Measurements from ENCODE around the gene SLC17A8.
"Not testable (repeated sequence)": the region's sequence is repeated elsewhere in the genome, so short reads cannot be mapped to it uniquely, and the experiment has no call there.

Gene SLC17A8

DNA sequence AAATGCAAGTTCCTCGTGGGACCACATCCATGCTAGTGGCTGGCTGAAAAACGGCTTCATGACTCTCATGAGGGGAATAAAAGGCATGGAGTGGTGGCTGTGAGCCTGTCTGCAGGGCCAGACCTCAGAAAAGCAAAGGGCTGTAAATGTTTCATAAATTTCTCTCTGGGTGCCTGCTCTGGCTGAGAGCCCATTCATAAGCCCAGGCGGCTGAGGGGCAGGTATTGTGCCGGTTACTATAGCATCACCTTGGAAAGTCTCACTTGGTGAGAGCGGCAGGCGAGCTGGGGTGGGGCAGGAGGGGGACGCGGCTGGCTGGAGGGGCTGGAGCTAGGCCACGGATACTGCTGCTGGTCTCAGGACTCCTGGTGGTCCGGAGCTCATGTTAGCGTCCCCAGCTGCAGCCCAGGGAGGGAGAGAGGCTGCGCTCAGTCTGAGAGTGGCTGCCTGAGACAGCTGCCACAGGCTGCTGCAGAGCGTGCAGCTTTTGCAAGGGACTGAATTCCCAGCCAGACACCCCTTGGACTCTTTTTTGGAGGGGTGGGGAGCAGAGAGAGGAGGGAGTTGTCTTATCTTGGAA, at the start of gene SLC17A8:
Gene SLC17A8, plus strand, starts transcription at position 431 of the 580 bp plus-strand sequence. CDS start 318 bp downstream, outside the sequence.
- no peak for DNase-seq (ENCODE audit: low spot score)

DNA sequence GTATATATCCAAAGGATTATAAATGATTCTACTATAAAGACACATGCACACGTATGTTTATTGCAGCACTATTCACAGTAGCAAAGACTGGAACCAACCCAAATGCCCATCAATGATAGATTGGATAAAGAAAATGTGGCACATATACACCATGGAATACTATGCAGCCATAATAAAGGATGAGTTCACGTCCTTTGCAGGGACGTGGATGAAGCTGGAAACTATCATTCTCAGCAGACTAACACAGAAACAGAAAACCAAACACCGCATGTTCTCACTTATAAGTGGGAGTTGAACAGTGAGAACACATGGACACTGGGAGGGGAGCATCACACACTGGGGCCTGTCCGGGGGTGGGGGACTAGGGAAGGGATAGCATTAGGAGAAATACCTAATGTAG, 48.7 kb upstream of the SLC17A8 start:
- DNase-seq (ENCODE audit: low spot score) = not testable (repeated sequence)

DNA sequence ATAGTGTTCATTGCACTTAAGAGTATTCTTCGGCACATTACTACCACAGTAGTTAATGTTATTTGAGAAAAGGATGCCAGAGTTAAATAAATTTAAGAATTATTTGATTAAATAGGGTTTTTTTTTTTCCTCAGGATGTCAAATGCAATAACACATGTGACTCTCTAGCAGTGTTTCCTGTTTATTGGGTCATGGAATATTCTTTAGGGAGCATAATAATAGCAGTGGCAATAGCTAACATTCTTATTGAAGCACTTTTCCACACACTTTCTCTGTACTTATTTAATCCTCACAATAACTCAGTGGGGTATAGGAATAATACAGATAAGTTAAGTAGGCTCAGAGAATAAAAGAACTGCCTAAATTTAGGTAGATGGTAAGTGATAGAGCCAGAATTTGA, 45.6 kb upstream of the SLC17A8 start:
- DNase-seq (ENCODE audit: low spot score) = no peak

DNA sequence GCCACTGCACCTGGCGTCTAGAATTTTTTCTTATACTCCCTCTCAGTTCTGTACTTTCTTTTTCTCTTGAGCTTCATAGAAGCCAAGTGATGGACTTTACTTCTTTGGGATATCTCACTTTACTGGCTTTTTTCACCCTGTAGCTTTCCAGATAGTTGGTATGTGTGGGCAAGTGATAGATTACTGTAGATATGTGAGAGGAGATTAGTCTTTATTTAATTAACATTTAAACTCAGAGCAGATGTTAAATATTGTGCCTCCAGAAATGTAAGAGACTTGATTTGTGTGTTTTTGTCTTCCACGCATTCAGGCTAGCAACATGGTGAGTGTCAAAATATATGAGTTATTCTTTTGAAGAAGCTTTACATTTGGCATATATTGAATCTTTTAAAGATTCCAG, 39.5 kb upstream of the SLC17A8 start:
- no peak for DNase-seq (ENCODE audit: low spot score)

DNA sequence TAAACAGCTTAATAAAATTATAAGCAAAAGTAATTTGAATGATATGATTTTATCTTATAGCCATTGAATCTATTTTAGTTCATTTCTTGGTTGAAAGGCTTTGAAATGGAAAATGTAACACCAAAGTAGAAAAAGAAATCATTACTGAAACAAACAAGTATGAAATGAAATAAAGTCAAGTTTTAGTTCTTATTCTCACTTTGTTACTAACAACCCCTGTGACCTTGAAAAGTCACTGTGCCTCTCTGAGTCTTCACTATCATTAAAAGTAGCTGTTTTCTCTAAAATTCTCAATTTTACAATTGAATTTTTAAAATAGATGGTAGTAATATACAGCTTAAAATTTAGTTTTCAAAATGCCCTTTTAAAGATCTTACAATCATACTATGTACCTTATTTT, 32.4 kb upstream of the SLC17A8 start:
- DNase-seq (ENCODE audit: low spot score) = no peak

DNA sequence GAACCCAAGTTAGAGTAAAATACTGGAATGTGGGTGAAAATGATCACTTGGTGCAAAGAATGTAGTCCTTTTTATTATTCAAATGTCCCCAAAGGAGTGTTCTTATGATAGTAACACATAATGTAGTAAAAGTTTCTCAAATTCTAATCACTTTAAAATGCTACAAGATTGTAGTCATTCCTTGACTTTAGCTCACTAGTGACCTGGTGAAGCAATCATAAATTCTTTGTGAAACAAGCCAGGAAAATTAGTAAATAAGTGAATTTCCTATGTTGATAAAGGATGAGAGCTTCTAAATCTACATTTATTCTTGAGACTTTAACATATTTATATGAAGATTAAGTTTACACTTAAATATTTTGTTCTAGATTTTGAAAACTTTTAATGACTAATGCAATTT, 30.7 kb upstream of the SLC17A8 start:
- no peak for DNase-seq (ENCODE audit: low spot score)

DNA sequence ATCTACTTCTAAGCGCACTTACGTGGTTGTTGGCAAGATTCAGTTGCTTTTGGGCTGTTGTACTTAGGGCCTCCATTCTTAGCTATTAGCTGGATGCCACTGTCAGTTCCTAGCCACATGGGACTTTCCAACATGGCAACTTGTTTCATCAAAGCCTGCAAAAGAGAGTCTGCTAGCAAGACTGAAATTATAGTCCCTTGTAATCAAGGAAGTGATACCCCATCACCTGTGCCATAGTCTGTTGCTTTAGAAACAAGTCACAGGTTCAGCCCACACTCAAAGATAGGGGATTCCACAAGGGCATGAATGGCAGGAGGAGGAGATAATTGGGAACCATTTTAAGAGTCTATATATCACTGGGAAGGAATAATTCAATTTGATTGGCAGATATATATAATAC, 27.1 kb upstream of the SLC17A8 start:
- no peak for DNase-seq (ENCODE audit: low spot score)

DNA sequence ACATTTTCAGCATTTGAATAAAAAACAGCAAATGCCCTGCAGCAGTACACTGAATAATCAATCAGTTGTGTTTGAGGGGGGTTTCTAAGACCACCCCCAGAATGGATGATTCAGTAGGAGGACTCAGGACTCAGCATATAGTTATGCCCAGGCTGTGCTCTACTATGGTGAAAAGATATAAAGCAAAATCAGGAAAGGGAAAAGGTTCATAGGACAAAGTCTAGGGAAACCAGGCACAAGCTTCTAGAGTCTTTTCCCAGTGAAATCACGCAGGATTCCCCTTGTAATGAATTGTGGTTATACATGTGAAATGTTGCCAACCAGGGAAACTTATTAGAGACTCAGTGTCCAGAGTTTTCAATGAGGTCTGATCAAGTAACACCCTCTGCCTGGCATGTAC, 25.0 kb upstream of the SLC17A8 start:
- no peak for DNase-seq (ENCODE audit: low spot score)

DNA sequence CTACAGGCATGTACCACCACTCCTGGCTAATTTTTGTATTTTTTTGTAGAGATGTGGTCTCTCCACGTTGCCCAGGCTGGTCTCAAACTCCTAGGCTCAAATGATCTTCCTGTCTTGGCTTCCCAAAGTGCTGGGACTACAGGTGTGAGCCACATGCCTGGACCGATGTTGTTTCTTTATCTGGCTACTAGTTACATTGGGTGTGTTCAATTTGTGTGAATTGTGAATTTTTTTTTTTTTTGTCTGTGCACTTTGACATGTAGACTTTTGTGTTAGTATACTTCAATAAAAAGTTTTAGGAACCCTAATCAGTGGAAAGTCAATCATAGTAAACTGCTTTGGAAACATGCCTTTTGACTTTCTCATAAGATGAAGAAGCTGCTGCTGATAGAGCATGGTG, 24.0 kb upstream of the SLC17A8 start:
- no peak for DNase-seq (ENCODE audit: low spot score)

DNA sequence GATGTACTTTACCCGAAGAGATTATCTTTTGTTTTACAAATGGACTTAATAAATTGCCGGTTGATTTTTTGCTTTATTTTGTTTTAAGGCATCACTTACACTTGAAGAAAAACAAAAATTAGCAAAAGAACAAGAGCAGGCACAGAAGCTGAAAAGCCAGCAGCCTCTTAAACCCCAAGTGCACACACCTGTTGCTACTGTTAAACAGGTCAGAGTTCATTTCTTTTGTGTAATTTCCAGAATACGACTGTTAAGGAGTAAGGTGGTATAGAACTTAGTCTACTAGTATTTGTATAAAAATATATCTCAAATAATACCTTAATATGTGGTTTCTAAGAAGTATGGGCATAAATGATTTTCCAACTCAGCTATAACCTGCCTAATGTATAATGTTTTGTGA, 19.6 kb upstream of the SLC17A8 start:
- DNase-seq (ENCODE audit: low spot score) = no peak

DNA sequence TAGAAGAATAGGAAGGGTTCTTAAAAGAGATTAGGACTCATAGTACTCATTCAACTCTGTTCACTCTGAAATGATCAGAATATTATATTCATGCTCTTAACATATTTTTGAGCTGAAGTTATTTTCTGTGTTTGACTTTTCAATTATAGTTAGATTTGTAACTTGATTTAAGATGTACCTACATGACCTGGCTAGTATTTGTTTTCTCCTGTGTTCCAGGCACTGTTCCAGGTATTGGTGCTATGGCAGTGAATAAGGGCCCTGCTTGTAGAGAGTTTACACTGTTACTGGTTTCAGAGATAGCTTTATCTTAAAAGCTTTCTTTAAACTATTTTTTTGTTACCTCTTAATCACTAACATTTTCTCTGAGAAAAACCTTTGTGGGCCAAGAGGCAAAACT, 19.1 kb upstream of the SLC17A8 start:
- DNase-seq (ENCODE audit: low spot score) = no peak

DNA sequence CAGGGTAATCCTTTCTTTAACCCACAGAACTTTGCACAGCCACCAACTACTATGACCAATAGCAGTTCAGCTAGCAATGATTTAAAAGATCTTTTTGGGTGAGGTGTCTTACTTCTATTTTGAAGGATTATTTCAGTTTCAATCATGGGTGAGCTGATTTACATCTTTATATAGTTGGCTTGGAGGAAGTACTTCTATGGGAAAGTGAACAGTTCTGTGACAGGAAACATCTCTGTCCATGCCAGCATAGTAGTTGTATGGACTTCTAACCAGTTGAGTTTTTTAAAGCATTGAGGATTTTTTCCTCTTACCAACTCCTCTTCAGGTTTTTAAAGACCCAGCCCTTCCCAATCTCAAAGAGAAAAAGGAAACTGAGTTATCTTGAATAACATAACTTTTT, 17.8 kb upstream of the SLC17A8 start:
- DNase-seq (ENCODE audit: low spot score) = no peak

DNA sequence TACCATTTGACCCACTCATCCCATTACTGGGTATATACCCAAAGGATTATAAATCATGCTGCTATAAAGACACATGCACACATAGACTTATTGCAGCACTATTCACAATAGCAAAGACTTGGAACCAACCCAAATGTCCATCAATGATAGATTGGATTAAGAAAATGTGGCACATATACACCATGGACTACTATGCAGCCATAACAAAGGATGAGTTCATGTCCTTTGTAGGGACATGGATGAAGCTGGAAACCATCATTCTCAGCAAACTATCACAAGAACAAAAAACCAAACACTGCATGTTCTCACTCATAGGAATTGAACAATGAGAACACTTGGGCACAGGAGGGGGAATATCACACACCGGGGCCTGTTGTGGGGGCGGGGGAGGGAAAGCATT, 14.0 kb upstream of the SLC17A8 start:
- DNase-seq (ENCODE audit: low spot score) = not testable (repeated sequence)

DNA sequence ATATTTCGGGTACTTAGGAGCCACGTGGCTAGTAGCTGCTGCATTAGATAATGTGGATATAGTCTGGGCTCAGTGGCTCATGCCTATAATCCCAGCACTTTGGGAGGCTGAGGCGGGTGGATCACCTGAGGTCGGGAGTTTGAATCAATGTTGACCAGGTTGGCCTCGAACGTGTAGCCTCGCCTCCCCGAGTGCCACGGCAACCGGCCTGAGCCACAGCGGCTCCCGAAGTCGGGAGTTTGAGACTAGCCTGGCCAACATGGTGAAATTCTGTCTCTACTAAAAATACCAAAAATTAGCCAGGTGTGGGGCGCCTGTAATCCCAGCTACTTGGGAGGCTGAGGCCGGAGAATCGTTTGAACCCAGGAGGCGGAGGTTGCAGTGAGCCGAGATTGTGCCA, 12.5 kb upstream of the SLC17A8 start:
- DNase-seq (ENCODE audit: low spot score) = not testable (repeated sequence)

DNA sequence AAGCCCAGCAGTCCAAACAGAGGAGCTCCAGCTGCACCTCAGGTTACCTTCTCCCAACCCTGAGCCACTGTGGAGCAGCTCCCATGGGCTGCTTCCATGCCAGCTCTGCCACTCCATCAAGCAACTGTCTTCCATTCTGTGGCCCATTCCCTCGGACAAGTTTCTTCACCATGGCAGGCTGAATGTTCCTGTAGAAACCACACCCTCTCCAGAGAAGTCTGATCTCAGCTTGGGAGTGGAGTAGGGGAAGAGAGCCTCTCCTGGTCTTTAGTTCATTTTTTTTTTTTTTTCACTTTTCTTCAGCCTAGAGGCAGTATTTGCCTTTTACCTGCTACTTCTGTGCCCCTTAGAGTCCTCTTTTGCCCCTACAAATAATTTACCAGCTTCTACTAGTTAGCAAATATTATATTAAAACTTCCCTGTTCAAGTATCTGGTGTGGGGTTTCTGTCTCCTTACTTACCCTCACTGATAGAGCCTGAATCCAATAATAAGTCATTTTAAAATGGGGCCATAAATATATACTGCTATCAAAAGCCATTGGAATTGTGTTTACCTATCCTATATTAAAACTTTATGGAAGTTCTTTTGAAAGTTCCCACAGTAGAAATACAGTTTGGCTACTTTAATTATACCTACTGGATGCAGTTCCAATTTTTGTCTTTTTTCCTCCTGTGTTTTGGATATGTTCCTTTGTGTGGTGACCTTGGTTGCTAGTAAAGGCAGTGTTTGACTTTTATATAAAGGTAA, 11.7 kb upstream of the SLC17A8 start:
- no peak for DNase-seq (ENCODE audit: low spot score)

DNA sequence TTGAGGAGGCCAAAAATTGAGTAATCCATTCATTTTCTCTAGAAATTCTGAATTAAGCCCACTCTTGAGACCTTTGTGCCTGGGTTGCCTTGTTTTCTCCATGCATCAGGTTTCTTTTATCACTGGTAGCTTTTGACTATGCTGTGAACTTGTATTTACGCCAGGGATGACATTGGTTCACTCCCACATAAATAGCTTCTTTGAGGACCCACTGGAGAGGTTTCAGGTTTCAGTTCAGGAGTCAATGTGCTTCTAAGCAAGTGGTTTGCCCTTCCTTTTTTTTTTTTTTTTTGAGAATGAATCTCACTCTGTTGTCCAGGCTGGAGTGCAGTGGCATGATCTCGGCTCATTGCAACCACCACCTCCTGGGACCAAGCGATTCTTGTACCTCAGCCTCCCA, 10.2 kb upstream of the SLC17A8 start:
- DNase-seq (ENCODE audit: low spot score) = no peak

DNA sequence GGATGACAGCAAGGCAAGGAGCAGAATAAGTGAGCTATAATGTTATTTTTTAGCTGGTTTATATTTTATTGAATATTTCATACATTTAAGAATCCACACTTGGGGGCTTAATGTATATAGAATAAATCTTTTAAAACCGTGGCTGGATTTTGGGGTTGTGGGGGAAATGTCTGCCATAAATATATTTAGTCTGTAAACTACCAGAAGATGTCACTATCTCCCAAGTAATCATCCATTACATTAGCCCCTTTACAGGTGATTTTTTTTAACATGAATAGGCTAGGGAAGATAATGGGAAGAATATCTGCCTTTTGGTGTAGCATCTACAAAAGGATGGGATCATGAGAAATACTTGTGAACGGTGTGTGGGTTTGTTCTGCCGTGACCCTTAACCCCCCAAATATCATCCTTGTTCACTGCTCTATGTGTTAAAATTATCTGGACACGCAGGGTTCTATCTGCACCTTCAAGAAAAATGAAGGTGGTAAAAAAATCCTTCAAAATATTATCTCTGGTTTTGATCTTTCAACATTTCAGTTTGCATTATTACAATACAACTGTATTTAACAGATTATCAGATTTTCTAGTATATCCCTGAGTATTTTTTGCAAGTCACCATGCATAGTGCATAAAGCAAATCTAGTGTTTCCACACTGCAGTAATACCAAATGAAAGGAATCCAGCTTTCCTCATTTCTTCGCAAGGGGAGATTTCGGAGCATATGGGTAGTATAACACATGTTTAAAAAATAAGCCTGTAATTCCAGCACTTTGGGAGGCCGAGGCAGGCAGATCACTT, 8.0 kb upstream of the SLC17A8 start:
- no peak for DNase-seq (ENCODE audit: low spot score)

DNA sequence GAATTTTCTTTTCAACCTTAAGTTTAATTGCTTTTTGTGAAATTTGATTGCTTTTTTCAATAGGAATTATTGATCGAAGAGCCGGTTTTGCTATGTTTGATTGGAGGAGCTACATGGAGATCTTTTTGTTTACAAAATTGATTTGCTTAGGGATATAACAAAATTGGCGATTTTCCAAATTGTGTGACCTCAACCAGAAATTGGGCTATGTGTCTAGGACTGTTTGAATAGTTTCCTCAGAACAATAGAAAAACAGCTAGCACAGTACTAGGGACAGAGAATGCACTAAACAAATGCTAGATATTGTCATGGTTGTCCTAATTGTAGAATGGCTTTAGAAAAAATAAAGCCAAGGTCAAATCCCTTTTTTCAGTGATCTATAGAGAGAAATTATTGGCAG, 2.4 kb downstream of the SLC17A8 start:
- no peak for DNase-seq (ENCODE audit: low spot score)

DNA sequence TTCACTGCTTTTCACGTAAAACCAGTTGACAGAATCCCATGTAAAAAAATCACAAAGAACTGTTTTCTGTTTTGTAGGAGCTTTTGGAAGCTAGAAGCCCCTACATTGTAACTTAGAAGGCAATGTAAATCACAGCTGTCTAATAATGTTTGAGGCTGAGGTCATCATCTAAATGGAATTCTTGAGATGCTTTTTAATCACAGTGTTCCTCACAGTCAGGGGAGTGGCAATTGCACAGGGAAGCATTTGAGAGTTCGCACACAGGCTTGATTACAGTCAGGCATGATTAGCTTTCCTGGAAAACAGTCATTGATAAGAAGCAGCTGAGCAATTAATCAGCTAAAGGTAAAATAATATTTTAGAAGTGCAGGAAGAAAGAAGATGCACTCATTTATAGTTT, 2.9 kb downstream of the SLC17A8 start:
- DNase-seq (ENCODE audit: low spot score) = no peak

DNA sequence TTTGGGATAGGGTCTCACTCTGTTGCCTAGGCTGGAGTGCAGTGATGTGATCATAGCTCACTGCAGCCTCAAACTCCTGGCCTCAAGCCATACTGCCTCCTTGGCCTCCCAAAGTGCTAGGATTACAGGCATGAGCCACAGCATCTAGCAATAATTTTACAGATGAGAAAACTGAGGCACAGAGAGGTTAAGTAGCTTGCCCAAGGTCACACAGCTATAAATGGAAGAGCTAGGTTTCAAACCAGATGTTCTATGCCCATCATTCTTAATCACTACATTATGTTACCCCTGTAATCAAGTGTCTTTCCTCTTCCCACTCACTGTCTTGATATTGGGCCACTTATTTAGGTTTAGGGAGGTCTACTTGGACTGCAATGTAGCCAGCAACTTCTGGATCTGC, 3.6 kb downstream of the SLC17A8 start:
- DNase-seq (ENCODE audit: low spot score) = no peak

DNA sequence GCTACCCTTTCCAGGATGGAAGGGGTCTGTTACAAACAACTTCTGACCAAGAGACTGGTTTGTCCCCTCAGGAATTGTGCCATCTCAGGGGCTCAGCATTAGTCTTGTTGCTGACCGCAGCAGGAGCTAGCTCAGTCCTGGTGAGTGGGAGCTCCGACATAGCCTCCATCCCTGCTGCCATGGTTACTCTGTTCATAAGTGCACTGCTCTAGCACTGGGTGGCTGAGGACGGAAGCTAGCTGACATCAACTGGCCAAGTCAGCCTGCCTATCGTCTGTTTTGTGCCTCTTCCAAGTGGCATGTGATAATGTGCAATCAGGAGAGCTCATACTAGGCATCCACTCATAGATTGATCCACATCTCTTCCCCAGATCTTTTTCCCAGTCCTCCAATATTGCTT, 7.5 kb downstream of the SLC17A8 start:
- DNase-seq (ENCODE audit: low spot score) = no peak

DNA sequence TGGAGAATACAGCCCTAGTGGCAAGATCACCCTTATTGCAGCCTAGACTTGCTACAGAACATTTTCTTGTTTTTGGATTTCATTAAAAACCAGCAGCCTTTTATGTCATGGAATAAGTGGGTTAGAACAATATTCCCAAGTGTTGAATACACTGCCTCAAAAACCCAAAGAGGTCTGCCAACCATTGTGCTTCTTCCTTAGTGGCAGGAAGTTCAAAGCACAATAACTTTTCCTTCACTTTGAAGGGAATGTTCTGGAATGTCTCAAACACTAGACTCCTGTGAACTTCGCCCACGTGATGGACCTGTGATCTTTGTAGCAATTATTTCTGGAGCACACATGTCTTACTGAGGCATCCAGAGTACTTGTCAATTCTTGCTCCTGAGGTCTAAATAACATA, 8.5 kb downstream of the SLC17A8 start:
- no peak for DNase-seq (ENCODE audit: low spot score)

DNA sequence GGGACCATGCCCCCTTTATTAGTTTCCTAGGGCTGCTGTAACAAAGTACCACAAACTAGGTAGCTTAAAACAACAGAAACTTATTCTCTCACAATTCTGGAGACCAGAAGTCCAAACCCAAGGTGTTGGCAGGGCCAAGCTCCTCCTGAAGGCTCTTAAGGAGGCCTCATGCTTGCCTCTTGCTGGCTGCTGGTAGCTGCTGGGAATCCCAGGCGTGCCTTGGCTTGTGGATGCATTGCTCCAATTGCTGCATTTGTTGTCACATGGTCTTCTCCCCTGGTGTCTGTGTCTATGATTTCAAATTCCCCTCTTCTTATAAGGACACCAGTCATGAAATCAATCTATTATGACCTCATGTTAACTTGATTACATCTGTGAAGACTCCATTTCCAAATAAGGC, 11.2 kb downstream of the SLC17A8 start:
- no peak for DNase-seq (ENCODE audit: low spot score)

Measured in hepatic stellate cell (primary cell).